Measurements from ENCODE around the gene MYO18B. TPM values are rescaled to one million over a fixed set of nuclear protein-coding genes. Genes with fewer than 3 reads are reported as not detected.

Gene MYO18B
- total RNA-seq, 1 experiment from 2014 or later: not detected

DNA sequence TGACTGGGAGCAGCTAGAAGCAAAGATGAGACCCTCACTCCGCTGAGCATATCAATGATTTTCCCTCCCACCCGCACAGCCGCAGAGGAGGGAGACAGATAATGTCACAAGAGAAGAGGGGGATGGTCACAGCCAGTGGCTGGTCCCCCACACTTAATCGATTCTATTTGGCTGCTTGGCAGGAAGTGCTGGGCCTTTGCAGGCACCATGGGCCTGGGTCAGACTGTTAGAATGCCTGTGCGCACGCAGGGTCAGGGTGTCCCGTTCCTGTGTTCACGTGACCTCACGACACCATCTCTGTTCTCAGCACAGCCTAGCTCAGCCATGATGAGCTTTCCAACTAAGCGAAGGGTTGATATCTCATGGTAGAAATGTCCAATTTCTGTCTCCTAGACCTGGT lies 107.0 kb downstream of the MYO18B start:
- no peaks in the 10 kb centered on the region for H3K9me3 ChIP-seq (ENCODE audit: low read length)
- no peaks in the 10 kb centered on the region for H3K79me2 ChIP-seq (ENCODE audit: low read length)
- TF ChIP-seq EZH2 (IDR thresholded peaks at IDR 0.05; ENCODE audit: low read length, unreplicated experiment): no peak
- TF ChIP-seq EZH2phosphoT487 (IDR thresholded peaks at IDR 0.05; ENCODE audit: borderline replicate concordance, low read length): no peak
- POLR2A ChIA-PET (ENCODE audit: unreplicated experiment): no interaction called here
- H2AFZ ChIP-seq (ENCODE audit: low read length): no peak overlapping the region
- no peak overlapping the region for H3K27ac ChIP-seq (ENCODE audit: low read length)
- no peaks in the 10 kb centered on the region for H3K9me2 ChIP-seq (replicated peaks; ENCODE audit: low read length)
- H3K9ac ChIP-seq (ENCODE audit: low read length): no peak overlapping the region
- no peak overlapping the region for H3K4me3 ChIP-seq (ENCODE audit: low read length)
- H3K4me1 ChIP-seq (ENCODE audit: insufficient read depth, low read length): no peaks in the 10 kb centered on the region
- no peak for ATAC-seq
- no peaks in the 10 kb centered on the region for H3K27me3 ChIP-seq (ENCODE audit: low read length)
- intact Hi-C loops (cut with micrococcal nuclease): no loop called here
- H3K4me2 ChIP-seq (ENCODE audit: low read length): no peak overlapping the region
- CTCF ChIA-PET: no interaction called here
- BruUV-seq (replicated peaks): no TSS peak
- H4K20me1 ChIP-seq (ENCODE audit: low read length): no peaks in the 10 kb centered on the region
- H3F3A ChIP-seq (ENCODE audit: low read length, unreplicated experiment): no peaks in the 10 kb centered on the region
- no peak for DNase-seq
- H3K36me3 ChIP-seq (ENCODE audit: low read depth, low read length): no peaks in the 10 kb centered on the region

- intact Hi-C loops (cut with micrococcal nuclease): no loop called here
- H3K36me3 ChIP-seq (ENCODE audit: low read depth, low read length): no peaks in the 10 kb centered on the region
- no peaks in the 10 kb centered on the region for H4K20me1 ChIP-seq (ENCODE audit: low read length)
- DNase-seq (no peak), ATAC-seq (no peak)
- no peaks in the 10 kb centered on the region for H3F3A ChIP-seq (ENCODE audit: low read length, unreplicated experiment)
- H3K4me3 ChIP-seq (ENCODE audit: low read length): no peak overlapping the region
- BruUV-seq (replicated peaks): no TSS peak
- CTCF ChIA-PET: no interaction called here
- no peak overlapping the region for H3K9ac ChIP-seq (ENCODE audit: low read length)
- H3K27me3 ChIP-seq (ENCODE audit: low read length): no peaks in the 10 kb centered on the region
- POLR2A ChIA-PET (ENCODE audit: unreplicated experiment): no interaction called here
- H3K27ac ChIP-seq (ENCODE audit: low read length): no peak overlapping the region
- H3K4me1 ChIP-seq (ENCODE audit: insufficient read depth, low read length): no peaks in the 10 kb centered on the region
- TF ChIP-seq EZH2 (IDR thresholded peaks at IDR 0.05; ENCODE audit: low read length, unreplicated experiment) (no peak), EZH2phosphoT487 (IDR thresholded peaks at IDR 0.05; ENCODE audit: borderline replicate concordance, low read length) (no peak)
- TF ChIP-seq, protein P1, sequence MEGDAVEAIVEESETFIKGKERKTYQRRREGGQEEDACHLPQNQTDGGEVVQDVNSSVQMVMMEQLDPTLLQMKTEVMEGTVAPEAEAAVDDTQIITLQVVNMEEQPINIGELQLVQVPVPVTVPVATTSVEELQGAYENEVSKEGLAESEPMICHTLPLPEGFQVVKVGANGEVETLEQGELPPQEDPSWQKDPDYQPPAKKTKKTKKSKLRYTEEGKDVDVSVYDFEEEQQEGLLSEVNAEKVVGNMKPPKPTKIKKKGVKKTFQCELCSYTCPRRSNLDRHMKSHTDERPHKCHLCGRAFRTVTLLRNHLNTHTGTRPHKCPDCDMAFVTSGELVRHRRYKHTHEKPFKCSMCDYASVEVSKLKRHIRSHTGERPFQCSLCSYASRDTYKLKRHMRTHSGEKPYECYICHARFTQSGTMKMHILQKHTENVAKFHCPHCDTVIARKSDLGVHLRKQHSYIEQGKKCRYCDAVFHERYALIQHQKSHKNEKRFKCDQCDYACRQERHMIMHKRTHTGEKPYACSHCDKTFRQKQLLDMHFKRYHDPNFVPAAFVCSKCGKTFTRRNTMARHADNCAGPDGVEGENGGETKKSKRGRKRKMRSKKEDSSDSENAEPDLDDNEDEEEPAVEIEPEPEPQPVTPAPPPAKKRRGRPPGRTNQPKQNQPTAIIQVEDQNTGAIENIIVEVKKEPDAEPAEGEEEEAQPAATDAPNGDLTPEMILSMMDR (conservative IDR thresholded peaks at IDR 0.05; ENCODE audit: low read depth, low read length): no peak
- H3K9me3 ChIP-seq (ENCODE audit: low read length): no peaks in the 10 kb centered on the region
- no peaks in the 10 kb centered on the region for H3K9me2 ChIP-seq (replicated peaks; ENCODE audit: low read length)
- H2AFZ ChIP-seq (ENCODE audit: low read length): no peak overlapping the region
- no peaks in the 10 kb centered on the region for H3K79me2 ChIP-seq (ENCODE audit: low read length)
- H3K4me2 ChIP-seq (ENCODE audit: low read length): no peak overlapping the region
Observed at GRCh38 chr22:25849522-25849921, 107.5 kb downstream of the MYO18B start.

GRCh38 chr22:25852223-25852622 lies 110.2 kb downstream of the MYO18B start:
- Histone ChIP-seq H3K4me2 (ENCODE audit: low read length) (no peak overlapping the region), H3K9me2 (replicated peaks; ENCODE audit: low read length) (no peaks in the 10 kb centered on the region), H3F3A (ENCODE audit: low read length, unreplicated experiment) (no peaks in the 10 kb centered on the region), H3K79me2 (ENCODE audit: low read length) (no peaks in the 10 kb centered on the region), H3K9ac (ENCODE audit: low read length) (no peak overlapping the region), H3K27ac (ENCODE audit: low read length) (no peak overlapping the region), H3K9me3 (ENCODE audit: low read length) (no peaks in the 10 kb centered on the region), H2AFZ (ENCODE audit: low read length) (no peak overlapping the region), H3K4me3 (ENCODE audit: low read length) (no peak overlapping the region), H3K4me1 (ENCODE audit: insufficient read depth, low read length) (no peaks in the 10 kb centered on the region), H3K27me3 (ENCODE audit: low read length) (no peaks in the 10 kb centered on the region), H4K20me1 (ENCODE audit: low read length) (no peaks in the 10 kb centered on the region), H3K36me3 (ENCODE audit: low read depth, low read length) (no peaks in the 10 kb centered on the region)
- BruUV-seq (replicated peaks): no TSS peak
- no peak for ATAC-seq
- intact Hi-C loops (cut with micrococcal nuclease): no loop called here
- POLR2A ChIA-PET (ENCODE audit: unreplicated experiment): no interaction called here
- CTCF ChIA-PET: no interaction called here
- no peak for TF ChIP-seq EZH2 (IDR thresholded peaks at IDR 0.05; ENCODE audit: low read length, unreplicated experiment)
- TF ChIP-seq, protein P1 (conservative IDR thresholded peaks at IDR 0.05; ENCODE audit: low read depth, low read length): no peak
- no peak for DNase-seq

Data from PC-3 (cell line).